ENCODE results near the gene MEMO1.

MEMO1 gene

GRCh38 chr2:32008805-32009515 is 1.8 kb downstream of the MEMO1 start:
- Mint-ChIP-seq H3K4me3 (peak overlapping the region; percentile 96), H3K27ac (peak overlapping the region; percentile 94), H3K4me1 (ENCODE audit: low read depth) (peaks cover 58% of the 10 kb centered on the region), H3K9me3 (no peaks in the 10 kb centered on the region), H3K27me3 (no peaks in the 10 kb centered on the region), H3K36me3 (ENCODE audit: low read depth) (peaks cover 29% of the 10 kb centered on the region)

- H3K27me3 Mint-ChIP-seq = no peaks in the 10 kb centered on the region
- peaks cover 26% of the 10 kb centered on the region for H3K36me3 Mint-ChIP-seq (ENCODE audit: low read depth)
- H3K9me3 Mint-ChIP-seq = no peaks in the 10 kb centered on the region
- peaks cover 63% of the 10 kb centered on the region for H3K4me1 Mint-ChIP-seq (ENCODE audit: low read depth)
- no peak overlapping the region for H3K4me3 Mint-ChIP-seq
- H3K27ac Mint-ChIP-seq = peak overlapping the region; percentile 28
Observed at GRCh38 chr2:32007121-32007391, 3.8 kb downstream of the MEMO1 start.

- H3K4me3 Mint-ChIP-seq = no peak overlapping the region
- no peak overlapping the region for H3K27ac Mint-ChIP-seq
- H3K36me3 Mint-ChIP-seq (ENCODE audit: low read depth) = peaks cover 19% of the 10 kb centered on the region
- H3K4me1 Mint-ChIP-seq (ENCODE audit: low read depth) = peaks cover 58% of the 10 kb centered on the region
- H3K27me3 Mint-ChIP-seq = no peaks in the 10 kb centered on the region
- no peaks in the 10 kb centered on the region for H3K9me3 Mint-ChIP-seq
Observed at GRCh38 chr2:32005371-32005976, 5.3 kb downstream of the MEMO1 start.

GRCh38 chr2:32003791-32004190 is 7.0 kb downstream of the MEMO1 start:
- Mint-ChIP-seq H3K9me3 (no peaks in the 10 kb centered on the region), H3K36me3 (ENCODE audit: low read depth) (peaks cover 18% of the 10 kb centered on the region), H3K27ac (no peak overlapping the region), H3K27me3 (no peaks in the 10 kb centered on the region), H3K4me3 (no peak overlapping the region), H3K4me1 (ENCODE audit: low read depth) (peaks cover 68% of the 10 kb centered on the region)

- Mint-ChIP-seq H3K4me1 (ENCODE audit: low read depth) (peaks cover 67% of the 10 kb centered on the region), H3K27me3 (no peaks in the 10 kb centered on the region), H3K9me3 (no peaks in the 10 kb centered on the region), H3K27ac (no peak overlapping the region), H3K36me3 (ENCODE audit: low read depth) (peaks cover 16% of the 10 kb centered on the region), H3K4me3 (no peak overlapping the region)
Observed at GRCh38 chr2:32002406-32002805, 8.4 kb downstream of the MEMO1 start.

- H3K27ac Mint-ChIP-seq = no peak overlapping the region
- H3K27me3 Mint-ChIP-seq = no peaks in the 10 kb centered on the region
- peaks cover 4% of the 10 kb centered on the region for H3K36me3 Mint-ChIP-seq (ENCODE audit: low read depth)
- peak overlapping the region; percentile 15 for H3K4me3 Mint-ChIP-seq
- no peaks in the 10 kb centered on the region for H3K9me3 Mint-ChIP-seq
- H3K4me1 Mint-ChIP-seq (ENCODE audit: low read depth) = peaks cover 56% of the 10 kb centered on the region
Observed at GRCh38 chr2:31999438-31999837, 11.4 kb downstream of the MEMO1 start.

GRCh38 chr2:31998731-31999383 is 12.0 kb downstream of the MEMO1 start:
- peaks cover 52% of the 10 kb centered on the region for H3K4me1 Mint-ChIP-seq (ENCODE audit: low read depth)
- H3K4me3 Mint-ChIP-seq = no peak overlapping the region
- H3K9me3 Mint-ChIP-seq = no peaks in the 10 kb centered on the region
- no peaks in the 10 kb centered on the region for H3K27me3 Mint-ChIP-seq
- peak overlapping the region; percentile 32 for H3K27ac Mint-ChIP-seq
- peaks cover 4% of the 10 kb centered on the region for H3K36me3 Mint-ChIP-seq (ENCODE audit: low read depth)

- Mint-ChIP-seq H3K27me3 (no peaks in the 10 kb centered on the region), H3K4me3 (no peak overlapping the region), H3K36me3 (ENCODE audit: low read depth) (peaks cover 4% of the 10 kb centered on the region), H3K4me1 (ENCODE audit: low read depth) (peaks cover 56% of the 10 kb centered on the region), H3K27ac (peak overlapping the region; percentile 54), H3K9me3 (no peaks in the 10 kb centered on the region)
Observed at GRCh38 chr2:31997653-31998052, 13.2 kb downstream of the MEMO1 start.

- H3K27me3 Mint-ChIP-seq = no peaks in the 10 kb centered on the region
- H3K9me3 Mint-ChIP-seq = no peaks in the 10 kb centered on the region
- H3K36me3 Mint-ChIP-seq (ENCODE audit: low read depth) = peaks cover 4% of the 10 kb centered on the region
- H3K4me1 Mint-ChIP-seq (ENCODE audit: low read depth) = peaks cover 62% of the 10 kb centered on the region
- H3K27ac Mint-ChIP-seq = peak overlapping the region; percentile 11
- H3K4me3 Mint-ChIP-seq = no peak overlapping the region
Observed at GRCh38 chr2:31996571-31997150, 14.1 kb downstream of the MEMO1 start.

- Mint-ChIP-seq H3K27ac (no peak overlapping the region), H3K4me3 (no peak overlapping the region), H3K27me3 (no peaks in the 10 kb centered on the region), H3K9me3 (no peaks in the 10 kb centered on the region), H3K36me3 (ENCODE audit: low read depth) (peaks cover 17% of the 10 kb centered on the region), H3K4me1 (ENCODE audit: low read depth) (peaks cover 47% of the 10 kb centered on the region)
Observed at GRCh38 chr2:31992934-31993333, 17.9 kb downstream of the MEMO1 start.

GRCh38 chr2:31992025-31992579 is 18.7 kb downstream of the MEMO1 start:
- no peaks in the 10 kb centered on the region for H3K27me3 Mint-ChIP-seq
- H3K36me3 Mint-ChIP-seq (ENCODE audit: low read depth) = peaks cover 17% of the 10 kb centered on the region
- H3K4me3 Mint-ChIP-seq = no peak overlapping the region
- no peaks in the 10 kb centered on the region for H3K9me3 Mint-ChIP-seq
- H3K27ac Mint-ChIP-seq = no peak overlapping the region
- peaks cover 45% of the 10 kb centered on the region for H3K4me1 Mint-ChIP-seq (ENCODE audit: low read depth)

- Mint-ChIP-seq H3K36me3 (ENCODE audit: low read depth) (peaks cover 13% of the 10 kb centered on the region), H3K4me1 (ENCODE audit: low read depth) (peaks cover 37% of the 10 kb centered on the region), H3K4me3 (no peak overlapping the region)
Observed at GRCh38 chr2:31989946-31990345, 20.9 kb downstream of the MEMO1 start.

GRCh38 chr2:31987454-31988220 is 23.2 kb downstream of the MEMO1 start:
- H3K36me3 Mint-ChIP-seq (ENCODE audit: low read depth) = peaks cover 22% of the 10 kb centered on the region
- peaks cover 34% of the 10 kb centered on the region for H3K4me1 Mint-ChIP-seq (ENCODE audit: low read depth)
- H3K27me3 Mint-ChIP-seq = no peaks in the 10 kb centered on the region
- H3K9me3 Mint-ChIP-seq = no peaks in the 10 kb centered on the region
- no peak overlapping the region for H3K4me3 Mint-ChIP-seq
- H3K27ac Mint-ChIP-seq = peak overlapping the region; percentile 43

More at GRCh38 chr2:31989946-31990345, 20.9 kb downstream of the MEMO1 start:
- H3K27me3 Mint-ChIP-seq = no peaks in the 10 kb centered on the region
- no peak overlapping the region for H3K27ac Mint-ChIP-seq
- H3K9me3 Mint-ChIP-seq = no peaks in the 10 kb centered on the region

- Mint-ChIP-seq H3K27ac (peak overlapping the region; percentile 21), H3K4me3 (no peak overlapping the region), H3K4me1 (ENCODE audit: low read depth) (peaks cover 30% of the 10 kb centered on the region), H3K36me3 (ENCODE audit: low read depth) (peaks cover 22% of the 10 kb centered on the region), H3K27me3 (no peaks in the 10 kb centered on the region), H3K9me3 (no peaks in the 10 kb centered on the region)
Observed at GRCh38 chr2:31986906-31987305, 23.9 kb downstream of the MEMO1 start.

Data from stimulated activated naive CD8-positive, alpha-beta T cell treated with anti-CD3 and anti-CD28 coated beads, Interleukin-15, Interleukin-2, amounts not matched to agents 100 ng/mL and 50 ng/mL, for 24 hours (primary cell).